HG02623 (cell line): ENCODE data around the gene SMIM13.
A peak's percentile ranks its signal among the peaks of the same experiment; 100 is the strongest.
"Not testable (repeated sequence)": the region's sequence is repeated elsewhere in the genome, so short reads cannot be mapped to it uniquely, and the experiment has no call there.

Source experiments
- ATAC-seq: cut with Tn5 transposase; IDR thresholded peaks from one replicate; pipeline ENCODE4 v1.9.1; 2021; ENCODE audit warnings: moderate library complexity; ENCODE audit not compliant: unreplicated experiment

The SMIM13 gene

DNA sequence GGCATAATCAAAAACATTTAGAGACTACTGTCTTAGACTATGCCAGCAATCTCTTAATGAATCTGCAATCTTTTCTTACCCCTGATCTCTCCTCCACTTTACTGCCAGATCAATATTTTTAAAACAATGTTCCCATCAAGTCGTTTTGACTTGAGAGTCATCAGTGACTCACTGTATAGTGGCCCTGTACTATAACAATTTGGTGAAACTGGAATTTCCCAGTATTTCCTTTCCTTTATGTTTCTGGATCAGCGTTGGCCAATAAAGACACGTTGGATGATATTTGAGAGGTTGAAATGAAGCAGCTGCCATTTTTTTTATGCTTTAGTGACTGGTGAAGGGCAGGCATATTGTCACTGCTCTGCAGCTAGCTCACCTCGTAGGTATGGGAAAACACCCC, 10.1 kb upstream of the SMIM13 start:
- ATAC-seq: no peak

- no peak for ATAC-seq
These were observed 9.7 kb upstream of the SMIM13 start for GRCh38 chr6:11083956-11084355.

DNA sequence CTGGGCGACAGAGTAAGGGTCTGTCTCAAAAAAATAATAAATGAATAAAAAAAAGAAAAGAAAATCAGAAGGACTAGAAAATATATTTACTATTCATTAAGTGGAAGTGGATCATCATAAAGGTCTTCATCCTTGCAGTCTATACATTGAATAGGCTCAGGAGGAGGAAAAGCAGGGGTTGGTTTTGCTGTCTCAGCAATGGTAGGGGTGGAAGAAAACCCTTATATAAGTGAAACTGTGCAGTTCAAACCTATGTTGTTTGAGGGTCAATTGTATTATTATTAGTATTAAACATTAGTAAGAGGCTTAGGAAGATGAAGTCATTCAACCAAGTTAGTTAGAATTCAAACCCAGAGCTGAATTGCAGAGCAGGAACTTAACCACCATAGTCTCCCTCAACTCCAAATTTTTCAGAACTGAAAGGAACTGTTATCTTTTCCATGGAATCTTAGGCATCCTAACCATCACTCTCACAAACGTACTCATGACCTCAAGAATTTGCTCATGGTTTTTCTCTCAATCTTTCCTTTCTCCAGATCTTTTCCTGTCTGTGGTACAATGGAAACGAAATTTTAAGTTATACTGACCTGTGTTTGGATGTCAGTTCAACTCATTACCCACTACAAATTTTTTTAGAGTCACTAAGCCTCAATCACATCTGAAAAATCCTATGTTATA, 7.7 kb upstream of the SMIM13 start:
- ATAC-seq: no peak

DNA sequence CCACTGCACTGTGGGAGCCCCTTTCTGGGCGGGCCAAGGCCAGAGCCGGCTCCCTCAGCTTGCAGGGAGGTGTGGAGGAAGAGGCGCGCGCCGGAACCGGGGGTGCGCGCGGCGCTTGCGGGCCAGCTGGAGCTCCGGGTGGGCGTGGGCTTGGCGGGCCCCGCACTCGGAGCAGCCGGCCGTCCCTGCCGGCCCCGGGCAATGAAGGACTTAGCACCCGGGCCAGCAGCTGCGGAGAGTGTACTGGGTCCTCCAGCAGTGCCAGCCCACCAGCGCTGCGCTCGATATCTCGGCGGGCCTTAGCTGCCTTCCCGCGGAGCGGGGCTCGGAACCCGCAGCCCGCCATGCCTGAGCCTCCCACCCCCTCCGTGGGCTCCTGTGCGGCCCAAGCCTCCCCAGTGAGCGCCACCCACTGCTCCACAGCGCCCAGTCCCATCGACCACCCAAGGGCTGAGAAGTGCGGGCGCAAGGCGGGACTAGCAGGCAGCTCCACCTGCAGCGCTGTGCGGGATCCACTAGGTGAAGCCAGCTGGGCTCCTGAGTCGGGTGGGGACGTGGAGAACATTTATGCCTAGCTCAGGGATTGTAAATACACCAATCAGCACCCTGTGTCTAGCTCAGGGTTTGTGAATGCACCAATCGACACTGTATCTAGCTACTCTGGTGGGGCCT, 6.4 kb upstream of the SMIM13 start:
- ATAC-seq: not testable (repeated sequence)

DNA sequence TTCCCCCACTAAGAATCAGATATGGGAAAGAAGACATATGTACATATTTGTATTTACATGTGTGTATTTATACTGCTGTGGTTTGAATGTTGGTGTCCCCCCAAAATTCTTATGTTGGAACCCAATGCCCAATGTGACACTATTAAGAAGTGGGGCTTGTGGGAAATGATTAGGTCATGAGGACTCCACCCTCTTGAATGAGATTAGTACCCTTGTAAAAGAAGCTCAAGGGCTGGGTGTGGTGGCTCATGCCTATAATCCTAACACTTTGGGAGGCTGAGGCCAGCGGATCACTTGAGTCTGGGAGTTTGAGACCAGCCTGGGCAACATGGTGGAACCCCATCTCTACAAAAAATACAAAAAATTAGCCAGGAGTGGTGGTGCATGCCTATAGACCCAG, 3.9 kb upstream of the SMIM13 start:
- no peak for ATAC-seq

DNA sequence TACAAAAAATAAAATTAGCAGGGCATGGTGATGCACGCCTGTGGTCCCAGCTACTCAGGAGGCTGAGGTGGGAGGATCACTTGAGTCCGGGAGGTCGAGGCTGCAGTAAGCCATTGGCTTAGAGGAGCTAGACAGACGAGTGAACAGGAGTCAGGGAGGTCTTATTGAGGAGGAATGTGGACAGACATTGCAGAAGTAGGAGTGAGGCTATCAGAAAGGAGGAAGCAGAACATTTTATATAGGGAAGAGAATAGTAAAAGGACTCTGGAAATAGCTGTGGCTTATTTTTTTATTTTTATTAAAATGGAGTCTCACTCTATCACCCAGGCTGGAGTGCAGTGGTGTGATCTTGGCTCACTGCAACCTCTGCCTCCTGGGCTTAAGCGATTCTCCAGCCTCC, 2.5 kb upstream of the SMIM13 start:
- not testable (repeated sequence) for ATAC-seq

DNA sequence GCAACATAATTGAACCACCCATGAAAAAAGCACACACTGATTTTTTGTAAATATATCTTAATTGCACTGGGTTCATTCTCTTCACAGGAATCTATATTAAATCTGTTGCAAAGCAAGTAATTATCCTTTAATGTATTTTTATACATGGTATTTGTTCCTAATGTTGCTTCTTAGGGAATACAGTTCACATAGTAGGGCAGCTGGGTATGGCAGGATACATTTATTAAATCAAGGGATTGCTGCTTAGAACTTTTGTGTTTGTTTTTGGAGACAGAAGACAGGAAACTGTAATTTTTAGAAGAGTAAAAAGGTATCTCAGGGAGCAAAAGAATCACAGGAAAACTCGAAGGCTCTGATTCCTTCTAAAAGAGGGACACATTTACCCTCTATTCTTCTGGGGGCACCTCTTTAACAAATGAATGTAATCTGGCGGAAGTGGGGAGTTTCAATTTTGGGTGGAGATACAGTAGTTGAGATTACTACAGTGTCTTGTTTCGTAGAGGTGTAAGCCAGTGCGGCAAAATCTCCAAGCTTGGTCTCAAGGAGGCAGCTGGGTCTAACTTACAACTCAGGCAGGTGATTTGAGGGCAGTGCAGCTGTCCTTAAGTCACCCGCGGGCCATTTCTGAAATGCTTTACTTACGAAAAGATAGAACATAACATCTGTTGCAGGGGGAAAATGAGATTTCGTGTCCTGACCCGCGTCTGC, 812 bp upstream of the SMIM13 start:
- ATAC-seq: peak; percentile 32

DNA sequence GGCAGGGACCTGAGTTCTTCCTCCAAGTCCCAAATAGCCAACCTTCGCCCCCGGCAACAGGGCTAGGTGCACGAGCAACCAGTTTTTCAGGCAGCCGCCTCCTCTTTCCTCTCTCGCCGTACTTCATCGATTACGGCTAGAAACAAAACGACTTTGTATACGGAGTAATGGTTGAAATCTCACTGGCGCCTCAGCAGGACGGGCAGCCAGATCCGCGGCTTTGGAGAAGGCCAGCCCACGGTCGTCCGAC, 333 bp upstream of the SMIM13 start:
- peak; percentile 20 for ATAC-seq

DNA sequence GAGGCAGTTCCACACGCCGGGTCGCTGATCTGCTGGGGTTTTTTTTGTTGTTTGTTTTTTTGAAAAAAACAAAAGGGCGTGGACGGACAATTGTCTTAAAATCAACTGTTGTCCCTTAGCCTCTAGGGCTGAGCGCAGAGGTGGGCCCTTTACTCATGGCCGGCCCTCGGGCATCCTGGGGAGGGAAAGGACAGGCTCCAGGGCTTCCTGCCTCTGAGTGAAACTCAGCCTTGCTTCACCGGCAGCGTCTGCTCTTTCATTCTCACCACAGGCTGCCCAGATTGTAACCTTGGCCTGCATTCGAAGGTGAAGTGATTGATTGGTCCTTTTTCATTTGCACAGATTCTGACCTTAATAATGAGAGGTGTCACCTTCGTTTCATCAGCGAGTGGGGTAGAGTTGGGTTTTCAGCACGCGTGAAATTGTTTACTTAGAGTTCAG, 797 bp downstream of the SMIM13 start:
- peak; percentile 23 for ATAC-seq

- ATAC-seq: no peak
These were observed 1.3 kb downstream of the SMIM13 start for GRCh38 chr6:11094941-11095340.

DNA sequence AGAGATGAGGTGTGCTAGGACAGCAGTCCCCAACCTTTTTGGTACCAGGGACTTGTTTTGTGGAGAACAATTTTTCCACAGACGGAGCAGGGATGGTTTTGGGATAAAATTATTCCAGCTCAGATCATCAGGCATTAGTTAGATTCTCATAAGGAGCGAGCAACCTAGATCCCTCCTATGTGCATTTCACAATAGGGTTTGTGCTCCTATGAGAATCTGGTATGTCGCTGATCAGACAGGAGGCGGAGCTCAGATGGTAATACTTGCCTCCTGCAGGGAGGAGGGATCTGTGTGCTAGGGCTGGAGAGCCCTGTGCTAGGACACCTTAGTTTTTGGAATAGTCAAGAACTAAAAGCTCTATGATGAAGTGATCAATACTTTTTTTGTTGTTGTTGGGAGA, 2.5 kb downstream of the SMIM13 start:
- ATAC-seq: no peak

DNA sequence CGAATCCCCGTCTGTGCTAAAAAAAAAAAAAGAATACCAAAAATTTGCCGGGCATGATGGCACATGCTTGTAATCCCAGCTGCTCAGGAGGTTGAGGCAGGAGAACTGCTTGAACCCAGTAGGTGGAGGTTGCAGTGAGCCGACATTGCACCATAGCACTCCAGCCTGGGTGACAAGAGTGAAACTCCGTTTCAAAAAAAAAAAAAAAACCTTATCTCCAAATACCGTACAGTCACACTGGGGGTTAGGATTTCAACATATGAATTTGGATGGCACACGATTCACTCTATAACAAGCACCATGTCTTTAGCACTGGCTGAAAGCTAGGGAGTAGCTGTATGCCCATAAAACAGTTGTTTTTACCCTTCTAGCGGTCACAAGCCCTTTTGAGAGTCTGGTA, 3.8 kb downstream of the SMIM13 start:
- ATAC-seq: no peak

DNA sequence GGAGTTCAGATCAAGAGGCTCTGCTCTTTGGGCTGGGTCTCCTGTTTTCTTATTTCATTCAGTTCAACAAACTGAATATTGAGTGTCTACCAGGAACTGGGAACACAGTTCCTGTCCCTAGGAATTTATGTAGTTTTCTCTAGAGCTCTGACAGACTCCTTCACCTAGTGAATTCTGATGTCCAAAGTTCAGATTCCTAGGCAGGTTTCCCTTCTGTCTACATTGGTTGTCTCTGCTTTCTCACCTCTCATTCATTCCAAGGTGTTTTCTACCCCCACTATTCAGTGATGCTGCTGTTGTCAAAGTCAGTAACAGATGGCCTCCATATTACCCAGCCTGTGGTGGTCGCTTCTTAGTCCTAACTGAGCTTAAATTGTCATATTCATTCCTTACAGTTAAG, 4.4 kb downstream of the SMIM13 start:
- ATAC-seq: no peak

DNA sequence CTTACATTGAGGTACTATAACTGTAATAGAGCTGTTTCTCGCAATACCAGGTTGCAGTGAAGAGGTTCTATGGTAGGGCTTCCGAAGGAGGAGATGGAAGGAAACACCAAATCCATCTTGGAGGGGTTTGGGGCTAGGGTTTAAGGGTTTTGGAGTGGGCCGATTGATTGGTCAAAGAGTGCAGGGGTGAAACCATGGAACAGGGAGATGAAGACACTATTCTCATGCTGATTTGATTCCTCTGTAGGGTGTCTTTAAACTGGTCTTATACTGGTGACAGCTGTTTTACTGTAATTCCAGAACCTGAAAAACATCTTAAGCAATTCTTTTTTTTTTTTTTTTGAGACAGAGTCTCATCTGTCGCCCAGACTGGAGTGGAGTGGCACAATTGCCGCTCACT, 7.8 kb downstream of the SMIM13 start:
- ATAC-seq: no peak

DNA sequence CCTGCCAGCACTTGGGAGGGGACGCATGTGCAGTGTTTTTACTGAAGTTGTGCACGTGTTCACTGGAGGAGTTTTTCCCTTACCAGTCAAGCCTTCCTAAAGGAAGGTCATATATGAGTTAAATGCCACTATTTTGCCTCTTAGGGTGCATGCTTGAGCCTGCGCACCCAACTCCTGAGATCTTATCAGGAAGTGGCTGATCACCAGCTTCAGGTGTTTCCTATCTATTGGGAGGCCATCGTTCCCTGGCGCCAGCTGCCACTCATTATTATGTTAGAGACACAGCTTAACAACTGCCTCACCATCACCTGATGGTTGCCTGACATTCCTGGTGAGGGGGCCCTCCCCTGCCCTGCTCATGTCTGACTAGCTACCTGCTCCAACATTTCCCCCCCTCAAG, 9.4 kb downstream of the SMIM13 start:
- ATAC-seq: no peak

DNA sequence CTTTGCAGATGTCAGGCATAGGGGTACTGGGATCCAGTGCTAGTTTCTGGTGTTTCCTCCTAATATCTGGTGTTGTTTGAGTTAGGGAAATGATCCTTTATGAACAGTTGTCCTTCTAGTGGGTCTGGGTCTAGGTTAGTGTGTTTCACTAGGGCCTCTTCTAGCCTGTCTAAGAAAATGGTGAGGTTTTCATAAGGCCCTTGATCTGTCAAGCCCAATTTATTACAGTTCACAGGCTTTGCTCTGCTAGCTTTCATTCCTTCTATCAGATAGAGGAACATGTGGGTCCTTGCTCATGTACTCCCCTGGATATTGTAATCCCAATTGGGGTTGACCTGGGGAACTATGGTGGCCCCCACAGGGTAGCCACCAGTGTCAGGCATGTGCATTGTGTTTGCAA, 15.1 kb downstream of the SMIM13 start:
- no peak for ATAC-seq

DNA sequence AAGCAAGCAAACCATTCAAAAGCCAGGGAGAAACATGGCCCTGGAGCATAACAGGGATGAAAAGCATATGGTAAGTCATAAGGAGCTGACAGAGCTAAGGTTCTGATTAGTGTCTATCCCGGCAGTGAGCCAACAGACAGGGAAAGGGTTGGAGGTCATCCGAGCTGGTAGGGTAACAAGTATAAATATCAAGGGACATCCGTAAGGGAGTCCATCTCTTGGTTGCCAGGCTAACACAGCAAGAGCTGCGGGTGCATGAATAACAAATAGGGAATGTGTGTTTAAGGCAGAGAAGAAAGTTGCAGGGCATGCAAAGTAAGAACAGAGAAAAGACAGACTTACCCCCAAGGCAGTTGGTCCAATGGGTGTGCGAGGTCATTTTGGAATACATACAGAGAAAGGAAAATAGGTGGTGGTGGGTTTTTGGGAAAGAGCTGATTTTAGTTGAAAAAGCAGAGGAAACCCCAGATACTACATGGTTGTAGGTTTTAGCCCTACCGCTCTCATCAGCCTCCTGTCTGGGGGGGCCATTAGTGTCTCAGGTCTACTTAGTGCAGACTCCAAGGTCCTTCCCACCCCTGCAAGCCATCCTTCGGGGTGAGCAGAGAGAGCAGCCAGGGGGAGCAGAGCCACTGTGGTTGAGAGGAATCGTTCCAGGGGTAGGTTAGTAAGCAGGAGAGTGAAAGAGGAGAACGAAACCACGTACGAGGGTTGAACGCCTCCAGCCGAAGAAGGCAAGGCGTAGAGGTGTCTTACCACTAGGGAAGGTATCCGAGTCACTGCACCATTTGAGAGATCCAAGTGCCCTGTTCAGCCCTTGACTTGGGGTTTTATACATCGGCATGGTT, 17.5 kb downstream of the SMIM13 start, which contains the start of gene ERVFRD-1:
ERVFRD-1 (minus strand) TSS at position 805 of the 848 bp plus-strand sequence. CDS start 6,415 bp downstream, outside the sequence.
- ATAC-seq: no peak

DNA sequence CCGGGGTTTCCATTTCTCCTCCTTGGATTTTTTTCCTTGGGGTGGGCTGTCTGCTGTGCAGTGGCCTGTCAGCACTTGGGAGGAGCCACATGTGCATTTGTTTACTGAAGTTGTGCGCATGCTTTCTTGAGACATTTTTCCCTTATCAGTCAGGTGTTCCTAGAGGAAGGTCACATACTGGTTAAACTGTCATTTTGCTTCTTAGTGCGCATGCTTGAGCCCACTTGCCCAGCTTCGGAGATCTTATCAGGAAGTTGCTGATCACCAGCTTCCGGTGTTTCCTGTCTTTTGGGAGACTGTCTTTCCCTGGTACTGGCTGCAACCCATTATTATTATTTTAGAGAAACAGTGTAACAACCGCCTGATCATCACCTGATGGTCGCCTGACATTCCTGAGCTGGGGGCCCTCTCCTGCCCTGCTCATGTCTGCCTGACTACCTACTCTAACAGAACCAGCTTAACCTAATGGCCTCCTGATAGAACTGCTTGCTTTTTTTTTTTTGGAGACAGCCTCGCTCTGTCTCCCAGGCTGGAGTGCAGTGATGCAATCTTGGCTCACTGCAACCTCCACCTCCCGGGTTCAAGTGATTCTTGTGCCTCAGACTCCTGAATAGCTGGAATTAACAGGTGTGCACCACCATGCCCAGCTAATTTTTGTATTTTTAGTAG, 18.3 kb downstream of the SMIM13 start:
- ATAC-seq: no peak

DNA sequence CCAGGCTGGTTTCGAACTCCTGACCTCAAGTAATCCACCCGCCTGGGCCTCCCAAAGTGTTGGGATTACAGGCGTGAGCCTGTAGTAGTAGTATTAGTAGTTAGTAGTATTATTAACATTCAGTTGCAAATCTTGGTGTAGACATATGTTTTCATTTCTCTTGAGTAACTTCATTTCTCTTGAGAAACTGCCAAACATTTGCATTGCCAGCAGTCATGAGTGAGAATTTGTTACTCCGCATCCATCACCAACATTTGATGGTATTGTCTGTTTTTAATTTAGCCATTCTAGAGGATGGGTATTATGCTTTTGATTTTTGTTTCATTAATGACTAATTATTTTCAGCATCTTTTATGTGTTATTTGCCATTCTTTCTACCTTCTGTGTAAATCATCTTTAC, 19.4 kb downstream of the SMIM13 start:
- ATAC-seq: no peak

DNA sequence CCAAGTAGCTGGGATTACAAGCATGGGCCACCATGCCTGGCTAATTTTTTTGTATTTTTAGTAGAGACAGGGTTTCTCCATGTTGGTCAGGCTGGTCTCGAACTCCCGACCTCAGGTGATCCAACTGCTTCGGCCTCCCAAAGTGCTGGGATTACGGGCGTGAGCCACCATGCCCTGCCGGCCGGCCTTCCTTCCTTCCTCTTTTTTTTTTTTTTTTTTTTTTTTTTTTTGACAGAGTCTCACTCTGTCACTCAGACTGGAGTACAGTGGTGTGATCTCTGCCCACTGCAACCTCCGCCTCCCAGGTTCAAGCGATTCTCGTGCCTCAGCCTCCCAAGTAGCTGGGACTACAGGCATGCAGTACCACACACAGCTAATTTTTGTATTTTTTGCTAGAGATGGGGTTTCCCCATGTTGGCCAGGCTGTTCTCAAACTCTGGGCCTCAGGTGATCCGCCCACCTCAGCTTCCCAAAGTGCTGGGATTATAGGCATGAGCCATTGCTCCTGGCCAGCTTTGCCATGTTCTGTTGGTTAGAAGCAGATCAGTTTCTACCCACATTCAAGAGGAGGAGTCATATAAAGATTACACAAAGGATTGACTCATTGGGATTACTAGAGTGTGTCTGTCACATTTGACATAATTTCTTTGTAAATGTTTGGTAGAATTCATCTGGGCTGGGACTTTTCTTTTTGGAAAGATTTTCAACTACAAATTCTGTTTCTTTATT, 22.3 kb downstream of the SMIM13 start:
- ATAC-seq: peak; percentile 57
